Endothelial cell (in vitro differentiated cells): ENCODE data around the gene CELF5. TPM values are rescaled to one million over a fixed set of nuclear protein-coding genes. Genes with fewer than 3 reads are reported as not detected.

Source experiments
- DNase-seq: peaks from one replicate; pipeline ENCODE4 v3.0.0; 2021; ENCODE audit warnings: low spot score
- H3K27ac Mint-ChIP-seq: one replicate; pipeline ENCODE4 v1.8.0; 2021; ENCODE audit warnings: mixed read lengths, inconsistent platforms; ENCODE audit not compliant: unreplicated experiment
- H3K27me3 Mint-ChIP-seq: one replicate; pipeline ENCODE4 v1.8.0; 2021; ENCODE audit warnings: mild to moderate bottlenecking, moderate library complexity, mixed read lengths, inconsistent platforms; ENCODE audit not compliant: unreplicated experiment
- H3K36me3 Mint-ChIP-seq: one replicate; pipeline ENCODE4 v1.8.0; 2021; ENCODE audit warnings: mild to moderate bottlenecking, low read depth, mixed read lengths, inconsistent platforms; ENCODE audit not compliant: unreplicated experiment
- H3K4me1 Mint-ChIP-seq: one replicate; pipeline ENCODE4 v1.8.0; 2021; ENCODE audit warnings: mild to moderate bottlenecking, mixed read lengths, inconsistent platforms; ENCODE audit not compliant: unreplicated experiment
- H3K4me3 Mint-ChIP-seq: one replicate; pipeline ENCODE4 v1.8.0; 2021; ENCODE audit warnings: mild to moderate bottlenecking, mixed read lengths, inconsistent platforms; ENCODE audit not compliant: unreplicated experiment
- H3K9me3 Mint-ChIP-seq: one replicate; pipeline ENCODE4 v1.8.0; 2021; ENCODE audit warnings: mixed read lengths, inconsistent platforms; ENCODE audit not compliant: unreplicated experiment
- total RNA-seq: library from RNA; stranded (reverse); fragmentation: NEBNext Ultra II Directional; extraction: Animal tissue kit (Norgen Biotek cat#: 25700); gene quantifications from one replicate; pipeline ENCODE4 v1.2.1, GENCODE V29; 2021; ENCODE audit not compliant: unreplicated experiment
- TF ChIP-seq, protein P1 (sequence below): fragments of 200-600 bp; sonication (generic); IDR thresholded peaks from one replicate; pipeline ENCODE4 v1.5.0; 2021; ENCODE audit warnings: antibody characterized with exemption; ENCODE audit not compliant: unreplicated experiment

Gene CELF5
- total RNA-seq, 1 donor from 2014 or later, result 0.38 TPM

DNA sequence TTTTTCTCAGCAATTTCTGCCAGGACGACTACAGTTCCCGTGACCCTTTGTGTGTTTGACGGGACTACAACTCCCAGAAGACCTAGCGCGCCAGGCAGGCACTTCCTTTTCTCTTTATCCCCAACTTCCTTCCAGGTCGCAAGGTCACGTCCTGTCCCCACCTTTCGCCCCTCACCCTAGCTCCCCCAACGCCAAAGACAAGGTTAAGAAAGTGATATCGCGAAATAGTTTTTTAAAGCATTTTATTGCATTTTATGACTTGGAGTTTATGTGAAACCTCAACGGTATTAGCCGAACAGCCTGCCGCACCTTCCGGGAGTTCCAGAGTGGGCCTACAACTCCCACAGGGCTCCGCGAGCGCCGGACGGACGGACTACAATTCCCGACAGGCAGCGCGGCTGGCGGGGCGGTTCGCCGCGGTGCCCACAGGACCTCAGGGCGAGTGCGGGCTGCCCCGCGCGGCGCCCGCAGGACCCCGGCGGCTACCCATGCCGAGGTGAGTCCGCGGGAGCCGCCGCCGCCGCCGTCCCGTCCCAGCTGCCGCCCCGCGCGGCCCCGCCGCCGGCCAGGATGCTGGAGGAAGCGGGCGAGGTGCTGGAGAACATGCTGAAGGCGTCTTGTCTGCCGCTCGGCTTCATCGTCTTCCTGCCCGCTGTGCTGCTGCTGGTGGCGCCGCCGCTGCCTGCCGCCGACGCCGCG lies 38.9 kb upstream of the CELF5 start, which contains the start of gene NCLN:
Gene NCLN, plus strand, starts transcription at position 470 of the 699 bp plus-strand sequence. Its CDS starts 101 bp downstream, at position 571.
- Mint-ChIP-seq H3K36me3 (peaks cover 4% of the 10 kb centered on the region), H3K27ac (peak within 1 kb of the TSS; percentile 100), H3K4me1 (peaks cover 13% of the 10 kb centered on the region), H3K4me3 (peak within 1 kb of the TSS; percentile 99), H3K9me3 (no peaks in the 10 kb centered on the region), H3K27me3 (peaks cover 16% of the 10 kb centered on the region)
- DNase-seq, result peak; percentile 96
- TF ChIP-seq, protein P1, sequence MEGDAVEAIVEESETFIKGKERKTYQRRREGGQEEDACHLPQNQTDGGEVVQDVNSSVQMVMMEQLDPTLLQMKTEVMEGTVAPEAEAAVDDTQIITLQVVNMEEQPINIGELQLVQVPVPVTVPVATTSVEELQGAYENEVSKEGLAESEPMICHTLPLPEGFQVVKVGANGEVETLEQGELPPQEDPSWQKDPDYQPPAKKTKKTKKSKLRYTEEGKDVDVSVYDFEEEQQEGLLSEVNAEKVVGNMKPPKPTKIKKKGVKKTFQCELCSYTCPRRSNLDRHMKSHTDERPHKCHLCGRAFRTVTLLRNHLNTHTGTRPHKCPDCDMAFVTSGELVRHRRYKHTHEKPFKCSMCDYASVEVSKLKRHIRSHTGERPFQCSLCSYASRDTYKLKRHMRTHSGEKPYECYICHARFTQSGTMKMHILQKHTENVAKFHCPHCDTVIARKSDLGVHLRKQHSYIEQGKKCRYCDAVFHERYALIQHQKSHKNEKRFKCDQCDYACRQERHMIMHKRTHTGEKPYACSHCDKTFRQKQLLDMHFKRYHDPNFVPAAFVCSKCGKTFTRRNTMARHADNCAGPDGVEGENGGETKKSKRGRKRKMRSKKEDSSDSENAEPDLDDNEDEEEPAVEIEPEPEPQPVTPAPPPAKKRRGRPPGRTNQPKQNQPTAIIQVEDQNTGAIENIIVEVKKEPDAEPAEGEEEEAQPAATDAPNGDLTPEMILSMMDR, result no peak

DNA sequence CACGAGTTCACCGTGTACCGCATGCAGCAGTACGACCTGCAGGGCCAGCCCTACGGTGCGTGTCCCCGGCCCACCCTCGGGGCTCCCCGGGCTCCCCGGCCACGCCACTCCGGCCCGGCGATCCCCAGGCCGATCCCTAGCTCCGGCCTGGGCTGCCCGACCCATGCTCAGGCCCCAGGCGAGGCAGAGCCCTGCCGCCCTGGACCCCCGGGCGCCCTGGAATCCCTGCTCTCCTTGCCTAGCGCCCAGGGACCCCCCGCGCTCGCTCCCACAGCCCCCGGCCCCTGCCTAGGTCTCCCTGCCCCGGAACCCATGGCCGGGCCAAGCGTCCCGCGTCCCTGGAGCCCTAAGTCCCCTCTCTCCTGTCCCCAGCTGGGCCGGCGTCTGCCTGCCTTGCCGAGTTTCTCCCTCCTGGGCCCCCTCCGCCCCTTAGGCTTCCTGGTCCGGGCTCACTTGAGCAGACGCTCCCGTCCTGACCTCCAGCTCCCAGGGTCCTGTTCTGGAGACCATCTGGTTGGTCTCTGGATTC lies 38.2 kb upstream of the CELF5 start:
- Mint-ChIP-seq H3K36me3 (peaks cover 8% of the 10 kb centered on the region), H3K4me1 (peaks cover 17% of the 10 kb centered on the region), H3K9me3 (no peaks in the 10 kb centered on the region), H3K4me3 (peak overlapping the region; percentile 88), H3K27ac (no peak overlapping the region), H3K27me3 (peaks cover 20% of the 10 kb centered on the region)
- TF ChIP-seq, protein P1, result no peak
- no peak for DNase-seq

DNA sequence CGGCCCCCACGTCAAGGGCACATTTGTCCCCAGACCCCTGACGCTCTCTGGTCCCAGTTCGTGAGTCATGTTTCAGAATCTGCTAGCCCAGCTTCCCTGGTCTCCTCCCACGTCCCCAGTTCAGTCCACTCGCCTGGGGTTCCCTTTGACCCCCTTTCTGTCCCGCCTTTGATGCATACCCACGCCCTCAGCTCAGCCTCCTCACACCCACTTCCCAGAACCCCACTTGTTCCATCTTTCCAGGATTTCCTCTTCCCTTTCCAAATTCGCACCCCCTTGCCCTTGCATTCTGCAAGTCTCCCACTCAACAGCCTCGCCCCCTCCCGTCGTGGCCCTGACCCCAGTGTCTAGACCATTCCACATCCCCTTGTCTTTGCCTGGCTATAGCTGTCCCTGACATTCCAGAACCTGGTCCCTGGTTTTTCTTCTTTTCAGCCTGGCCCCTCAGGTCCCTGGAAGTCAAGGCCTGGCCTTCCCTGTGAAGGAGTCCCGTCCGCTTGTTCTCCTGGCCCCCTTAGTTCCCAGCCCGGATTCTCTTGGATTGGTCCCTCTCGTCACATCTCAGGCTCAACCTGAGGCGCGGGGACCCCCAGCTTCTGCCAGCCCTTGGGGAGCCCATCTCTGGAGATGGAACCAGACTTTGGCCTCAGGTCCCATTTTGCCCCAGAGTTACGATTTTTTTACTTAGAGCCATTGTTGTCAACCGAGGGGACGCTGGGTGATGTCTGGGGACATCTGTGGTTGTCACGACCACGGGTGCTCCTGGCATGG lies 37.4 kb upstream of the CELF5 start:
- peak overlapping the region; percentile 88 for H3K4me3 Mint-ChIP-seq
- H3K27me3 Mint-ChIP-seq, result peaks cover 20% of the 10 kb centered on the region
- no peaks in the 10 kb centered on the region for H3K9me3 Mint-ChIP-seq
- peak overlapping the region; percentile 81 for H3K27ac Mint-ChIP-seq
- H3K36me3 Mint-ChIP-seq, result peaks cover 12% of the 10 kb centered on the region
- TF ChIP-seq, protein P1, result no peak
- DNase-seq, result no peak
- H3K4me1 Mint-ChIP-seq, result peaks cover 17% of the 10 kb centered on the region

DNA sequence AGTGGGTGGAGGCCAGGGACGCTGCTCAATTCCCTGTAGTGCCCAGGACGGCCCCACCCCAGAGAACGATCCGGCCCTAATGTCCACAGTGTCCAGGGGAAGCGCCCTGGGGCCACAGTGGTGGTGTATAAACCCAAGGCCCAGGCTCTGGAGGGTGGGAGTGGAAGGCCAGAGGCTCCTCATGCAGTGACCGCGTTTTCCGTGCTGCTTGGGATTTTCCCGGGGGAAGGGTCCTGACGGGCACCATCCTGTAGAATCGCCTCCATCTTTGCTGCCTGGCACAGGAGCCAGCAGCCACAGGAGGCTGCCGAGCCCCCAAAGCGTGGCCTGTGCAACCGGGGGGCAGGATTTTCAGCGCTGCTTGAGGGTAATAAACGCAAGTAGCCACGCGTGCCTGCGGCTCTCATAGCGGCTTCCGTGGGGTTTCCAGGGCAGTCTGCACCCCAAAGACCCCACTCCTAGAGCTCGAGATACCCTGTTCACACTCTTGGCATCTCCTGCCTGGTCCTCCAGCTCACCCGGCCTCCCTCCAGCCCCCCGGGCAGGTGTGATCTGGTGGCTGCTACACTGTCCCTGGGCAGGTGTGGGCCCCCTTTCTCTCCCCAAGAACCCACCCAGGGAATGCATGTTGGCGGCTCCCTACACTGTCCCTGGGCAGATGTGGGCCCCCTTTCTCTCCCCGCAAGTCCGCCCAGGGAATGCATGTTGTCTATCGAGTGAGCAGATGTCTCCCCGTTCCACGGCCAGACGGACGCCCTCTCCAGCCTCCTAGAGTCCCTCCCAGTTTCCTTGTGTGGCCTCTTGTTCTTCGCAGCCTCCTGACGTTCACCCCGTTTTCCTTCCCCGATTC lies 36.6 kb upstream of the CELF5 start:
- Mint-ChIP-seq H3K36me3 (peaks cover 12% of the 10 kb centered on the region), H3K27ac (no peak overlapping the region)
- TF ChIP-seq, protein P1, result no peak

More for the DNA sequence above, 36.6 kb upstream of the CELF5 start:
- Mint-ChIP-seq H3K27me3 (peaks cover 20% of the 10 kb centered on the region), H3K4me3 (no peak overlapping the region), H3K9me3 (no peaks in the 10 kb centered on the region), H3K4me1 (peaks cover 17% of the 10 kb centered on the region)
- no peak for DNase-seq
